GM10266 (cell line): Measurements from ENCODE around the gene FAM76B.
"Not testable (repeated sequence)": the region's sequence is repeated elsewhere in the genome, so short reads cannot be mapped to it uniquely, and the experiment has no call there.

Source experiments
- DNase-seq: peaks from one replicate; pipeline ENCODE4 v3.0.0; 2012; ENCODE audit errors: extremely low spot score
- TF ChIP-seq, protein P1 (sequence below): IDR thresholded peaks from 2 replicates; pipeline ENCODE4 v1.5.1; 2012; ENCODE audit warnings: mild to moderate bottlenecking, low read depth; ENCODE audit not compliant: control insufficient read depth, insufficient read depth; ENCODE audit errors: missing control alignments

Gene FAM76B

DNA sequence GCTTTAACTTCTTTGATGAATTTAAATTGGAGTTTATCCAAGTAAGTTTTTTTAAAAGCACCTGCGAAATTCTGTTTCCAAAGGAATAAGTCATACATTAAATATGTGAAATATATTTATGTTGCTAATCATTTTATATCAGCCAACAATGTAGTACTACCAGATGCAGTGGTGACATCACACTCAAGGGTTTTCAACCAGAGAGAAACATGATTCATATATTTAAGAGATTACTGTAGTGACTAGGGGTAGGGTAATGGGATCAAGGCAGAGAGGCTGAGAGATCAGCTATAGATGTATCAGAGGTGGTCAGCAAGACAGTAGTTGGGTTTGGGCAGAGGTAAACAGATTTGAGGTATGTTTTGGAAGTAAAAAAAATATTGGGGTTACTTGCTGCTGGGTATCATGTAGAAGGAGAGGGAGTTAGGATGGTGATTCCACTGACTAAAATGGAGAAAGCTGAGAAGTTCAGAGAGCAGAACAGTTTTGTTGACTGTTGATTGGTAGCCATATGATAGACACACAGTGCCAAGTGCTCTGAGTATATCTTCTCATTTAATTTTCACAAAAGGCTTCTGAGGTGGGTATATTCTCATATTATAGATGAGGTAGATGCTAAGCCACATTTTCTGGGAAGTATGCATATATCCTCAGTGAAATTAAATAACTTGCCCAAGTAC is 40.1 kb upstream of the FAM76B start:
- TF ChIP-seq, protein P1, sequence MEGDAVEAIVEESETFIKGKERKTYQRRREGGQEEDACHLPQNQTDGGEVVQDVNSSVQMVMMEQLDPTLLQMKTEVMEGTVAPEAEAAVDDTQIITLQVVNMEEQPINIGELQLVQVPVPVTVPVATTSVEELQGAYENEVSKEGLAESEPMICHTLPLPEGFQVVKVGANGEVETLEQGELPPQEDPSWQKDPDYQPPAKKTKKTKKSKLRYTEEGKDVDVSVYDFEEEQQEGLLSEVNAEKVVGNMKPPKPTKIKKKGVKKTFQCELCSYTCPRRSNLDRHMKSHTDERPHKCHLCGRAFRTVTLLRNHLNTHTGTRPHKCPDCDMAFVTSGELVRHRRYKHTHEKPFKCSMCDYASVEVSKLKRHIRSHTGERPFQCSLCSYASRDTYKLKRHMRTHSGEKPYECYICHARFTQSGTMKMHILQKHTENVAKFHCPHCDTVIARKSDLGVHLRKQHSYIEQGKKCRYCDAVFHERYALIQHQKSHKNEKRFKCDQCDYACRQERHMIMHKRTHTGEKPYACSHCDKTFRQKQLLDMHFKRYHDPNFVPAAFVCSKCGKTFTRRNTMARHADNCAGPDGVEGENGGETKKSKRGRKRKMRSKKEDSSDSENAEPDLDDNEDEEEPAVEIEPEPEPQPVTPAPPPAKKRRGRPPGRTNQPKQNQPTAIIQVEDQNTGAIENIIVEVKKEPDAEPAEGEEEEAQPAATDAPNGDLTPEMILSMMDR: no peak
- DNase-seq: no peak

DNA sequence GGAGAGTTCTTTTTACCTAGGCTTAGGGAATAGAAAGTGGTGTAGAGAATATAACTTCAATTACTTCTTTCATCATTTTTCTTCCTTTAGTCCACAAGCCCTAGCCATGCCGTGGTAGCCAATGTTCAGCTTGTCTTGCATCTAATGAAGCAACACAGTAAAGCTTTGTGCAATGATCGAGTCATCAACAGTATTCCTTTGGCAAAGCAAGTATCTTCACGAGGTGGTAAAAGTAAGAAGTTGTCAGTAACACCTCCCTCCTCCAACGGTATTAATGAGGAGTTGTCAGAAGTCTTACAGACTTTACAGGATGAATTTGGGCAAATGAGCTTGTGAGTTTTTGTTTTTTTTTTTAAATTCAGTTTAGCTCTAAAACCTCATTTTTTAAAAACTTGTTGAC is 38.1 kb upstream of the FAM76B start:
- DNase-seq: no peak
- TF ChIP-seq, protein P1: no peak

DNA sequence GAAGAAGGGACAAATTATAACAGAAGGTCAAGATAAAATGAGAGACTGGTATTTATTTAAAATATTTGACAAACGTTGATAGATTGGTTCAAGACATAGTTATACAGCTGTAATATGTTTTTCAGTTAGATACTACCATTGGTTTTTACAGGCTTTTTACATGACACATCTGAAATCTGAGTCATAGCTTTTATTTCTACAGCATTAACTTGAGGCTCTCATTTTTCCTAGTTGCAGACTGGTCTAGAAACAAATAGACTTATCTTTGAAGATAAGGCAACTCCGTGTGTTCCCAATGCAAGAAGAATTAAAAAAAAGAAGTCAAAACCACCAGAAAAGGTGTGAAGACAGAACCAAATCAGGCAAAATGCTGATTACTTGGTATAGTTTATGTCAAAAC is 32.1 kb upstream of the FAM76B start:
- DNase-seq: no peak
- TF ChIP-seq, protein P1: no peak

DNA sequence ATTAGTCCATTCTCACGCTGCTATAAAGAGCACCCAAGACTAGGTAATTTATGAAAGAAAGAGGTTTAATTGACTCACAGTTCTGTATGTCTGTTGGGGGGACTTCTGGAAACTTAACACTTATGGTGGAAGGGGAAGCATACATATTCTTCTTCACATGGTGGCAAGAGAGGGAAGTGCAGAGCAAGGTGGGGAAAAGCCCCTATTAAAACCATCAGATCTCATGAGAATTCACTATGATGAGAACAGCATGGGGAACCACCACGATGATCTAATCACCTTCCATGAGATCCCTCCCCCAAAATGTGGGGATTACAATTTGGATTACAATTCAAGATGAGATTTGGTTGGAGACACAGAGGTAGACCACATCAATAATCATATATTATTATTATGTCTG is 26.5 kb upstream of the FAM76B start:
- TF ChIP-seq, protein P1: no peak
- DNase-seq: no peak

DNA sequence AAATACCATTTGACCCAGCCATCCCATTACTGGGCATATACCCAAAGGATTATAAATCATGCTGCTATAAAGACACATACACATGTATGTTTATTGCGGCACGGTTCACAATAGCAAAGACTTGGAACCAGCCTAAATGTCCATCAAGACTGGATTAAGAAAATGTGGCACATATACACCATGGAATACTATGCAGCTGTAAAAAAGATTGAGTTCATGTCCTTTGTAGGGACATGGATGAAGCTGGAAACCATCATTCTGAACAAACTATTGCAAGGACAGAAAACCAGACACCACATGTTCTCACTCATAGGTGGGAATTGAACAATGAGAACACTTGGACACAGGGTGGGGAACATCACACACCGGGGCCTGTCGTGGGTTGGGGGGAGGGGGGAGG is 21.5 kb upstream of the FAM76B start:
- DNase-seq: not testable (repeated sequence)

DNA sequence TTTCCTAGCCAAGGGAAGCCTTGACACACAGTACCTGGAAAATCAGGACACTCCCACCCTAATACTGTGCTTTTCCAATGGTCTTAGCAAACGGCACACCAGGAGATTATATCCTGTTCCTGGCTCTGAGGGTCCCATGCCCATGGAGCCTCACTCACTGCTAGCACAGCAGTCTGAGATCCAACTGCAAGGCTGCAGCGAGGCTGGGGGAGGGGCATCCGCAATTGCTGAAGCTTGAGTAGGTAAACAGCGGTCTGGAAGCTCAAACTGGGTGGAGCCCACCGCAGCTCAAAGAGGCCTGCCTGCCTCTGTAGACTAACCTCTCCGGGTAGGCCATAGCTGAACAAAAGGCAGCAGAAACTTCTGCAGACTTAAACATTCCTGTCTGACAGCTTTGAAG is 16.9 kb upstream of the FAM76B start:
- DNase-seq: not testable (repeated sequence)

DNA sequence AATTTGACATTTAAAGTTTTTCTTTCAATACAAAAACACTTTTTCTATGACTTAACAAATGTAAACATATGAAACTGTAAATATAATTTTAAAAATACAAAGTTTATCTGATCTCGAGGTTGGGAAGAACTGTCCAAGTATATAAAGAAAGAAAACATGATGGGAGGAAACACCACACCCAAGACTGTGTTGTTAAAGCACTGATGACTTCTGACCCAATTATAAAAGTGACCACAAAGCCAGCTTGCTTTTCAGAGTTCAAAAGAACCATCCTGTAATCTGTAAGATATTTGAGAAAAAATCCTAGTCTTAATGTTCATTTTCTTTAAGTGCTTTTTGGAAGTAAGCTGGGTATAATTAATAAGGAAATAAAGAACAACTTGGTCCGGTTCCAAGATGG is 16.3 kb upstream of the FAM76B start:
- TF ChIP-seq, protein P1: no peak

DNA sequence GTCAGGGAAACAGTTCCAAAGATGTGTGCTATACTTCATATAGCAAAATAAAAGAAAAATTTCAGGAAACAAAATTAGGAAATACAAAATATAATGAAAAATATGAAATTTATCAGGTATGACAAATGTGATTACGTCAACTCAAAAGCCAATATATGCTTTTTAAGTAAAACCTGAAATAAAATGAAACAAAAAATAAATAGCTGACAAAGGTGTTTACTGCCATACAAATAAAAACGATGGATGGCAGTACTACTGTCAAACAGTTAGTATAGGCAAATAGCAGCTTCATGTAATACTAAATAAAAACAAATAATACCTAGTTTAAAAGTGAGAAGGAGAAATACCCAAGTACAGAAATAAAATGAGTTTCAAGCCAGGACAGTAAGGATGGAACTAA is 14.4 kb upstream of the FAM76B start:
- no peak for DNase-seq
- TF ChIP-seq, protein P1: no peak

More for the DNA sequence above, 16.3 kb upstream of the FAM76B start:
- no peak for DNase-seq

DNA sequence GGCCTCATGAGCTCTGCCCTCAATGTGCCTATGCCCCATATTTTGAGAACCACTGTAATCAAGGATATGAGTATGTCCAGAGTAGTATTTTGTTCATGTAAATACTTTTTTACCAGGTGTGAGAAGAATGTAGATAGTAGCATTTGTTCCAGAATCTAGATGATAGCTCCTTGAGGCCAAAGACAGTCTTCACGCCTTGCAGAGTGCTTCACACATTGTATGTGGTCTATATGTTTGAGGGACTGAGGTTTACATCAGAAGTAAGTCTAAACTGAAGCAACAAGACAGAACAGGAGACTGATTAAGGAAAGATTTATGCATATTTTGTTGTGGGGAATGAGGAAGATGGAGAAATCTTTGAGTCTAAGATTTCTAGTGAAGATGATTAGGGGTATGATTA is 13.2 kb upstream of the FAM76B start:
- DNase-seq: no peak
- TF ChIP-seq, protein P1: no peak
